ENCODE measurements around the gene FAT3. TPM values are rescaled to one million over a fixed set of nuclear protein-coding genes. Genes with fewer than 3 reads are reported as not detected.

FAT3 gene
- total RNA-seq, 1 donor from 2014 or later = 9.2 TPM

DNA sequence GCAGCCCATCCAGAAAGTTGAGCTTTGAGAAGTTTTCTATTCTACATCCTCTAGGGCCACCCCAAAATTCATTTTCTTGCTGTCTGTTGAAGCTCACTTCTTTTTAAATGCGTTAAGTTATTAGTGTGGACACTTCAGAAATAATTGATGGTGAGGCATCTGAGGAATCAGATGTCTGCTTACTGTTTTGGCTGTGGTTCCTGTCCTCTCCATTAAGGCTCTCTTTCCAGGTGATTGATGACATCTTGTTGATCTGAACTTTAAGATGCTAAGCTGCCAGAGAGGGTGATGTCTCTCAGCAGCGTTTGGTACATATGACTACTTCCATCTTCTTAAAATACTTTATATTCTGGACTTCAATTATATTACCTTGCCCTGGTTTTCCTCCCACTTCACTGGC, 45.2 kb downstream of the FAT3 start:
- intact Hi-C loops (cut with DNase I) = no loop called here
- no peak for DNase-seq (ENCODE audit: low spot score)

DNA sequence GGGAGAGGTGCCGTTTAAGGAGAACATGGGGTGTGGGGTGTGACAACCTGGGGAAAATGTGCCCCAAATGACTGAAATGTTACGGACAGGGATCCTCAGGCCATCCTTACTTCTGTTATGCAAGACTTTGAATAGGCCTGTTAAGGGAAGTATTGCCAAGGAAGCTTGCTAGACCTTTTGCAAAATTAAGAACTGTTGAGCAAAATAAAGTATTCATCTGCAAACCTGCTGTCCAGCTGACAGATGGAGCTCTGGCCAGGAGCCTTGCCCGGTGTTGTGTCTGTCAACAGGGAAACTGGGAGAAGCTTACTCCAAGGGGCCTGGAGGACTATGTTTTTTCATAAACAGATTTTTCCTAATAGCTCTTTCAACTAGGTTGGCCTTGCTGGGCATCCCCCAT, 48.0 kb downstream of the FAT3 start:
- DNase-seq (ENCODE audit: low spot score) = no peak
- intact Hi-C loops (cut with DNase I) = no loop called here
